Activated CD8-positive, alpha-beta memory T cell treated with anti-CD3 and anti-CD28 coated beads, Interleukin-2, amount 50 U/mL, for 24 hours (primary cell): ENCODE measurements around the gene ALDH1A1.

Experiments used
- DNase-seq: peaks from one replicate; pipeline ENCODE4 v3.0.0-alpha.2; 2020; ENCODE audit errors: extremely low read depth

The ALDH1A1 gene

GRCh38 chr9:72979405-72980100 lies 26.7 kb upstream of the ALDH1A1 start:
- no peak for DNase-seq

- DNase-seq = no peak
Observed at GRCh38 chr9:72978744-72979143, 25.9 kb upstream of the ALDH1A1 start.

GRCh38 chr9:72977670-72978069 lies 24.8 kb upstream of the ALDH1A1 start:
- no peak for DNase-seq

GRCh38 chr9:72974501-72974900 lies 21.6 kb upstream of the ALDH1A1 start:
- DNase-seq = no peak

GRCh38 chr9:72972636-72973035 lies 19.8 kb upstream of the ALDH1A1 start:
- DNase-seq = no peak

GRCh38 chr9:72971411-72971810 lies 18.6 kb upstream of the ALDH1A1 start:
- DNase-seq = no peak

- DNase-seq = no peak
Observed at GRCh38 chr9:72960446-72960845, 7.6 kb upstream of the ALDH1A1 start.

GRCh38 chr9:72958485-72959281 lies 5.8 kb upstream of the ALDH1A1 start:
- DNase-seq = no peak

GRCh38 chr9:72955571-72955970 lies 2.7 kb upstream of the ALDH1A1 start:
- DNase-seq = no peak

GRCh38 chr9:72955126-72955455 lies 2.2 kb upstream of the ALDH1A1 start:
- no peak for DNase-seq

GRCh38 chr9:72954431-72955125 lies 1.7 kb upstream of the ALDH1A1 start:
- DNase-seq = no peak

- no peak for DNase-seq
Observed at GRCh38 chr9:72952381-72952690, 517 bp downstream of the ALDH1A1 start.

GRCh38 chr9:72951520-72952380 lies 1.1 kb downstream of the ALDH1A1 start:
- no peak for DNase-seq

- DNase-seq = no peak
Observed at GRCh38 chr9:72950875-72951442, 1.9 kb downstream of the ALDH1A1 start.

- DNase-seq = no peak
Observed at GRCh38 chr9:72949918-72950325, 2.9 kb downstream of the ALDH1A1 start.

- no peak for DNase-seq
Observed at GRCh38 chr9:72949244-72949582, 3.6 kb downstream of the ALDH1A1 start.

GRCh38 chr9:72948575-72949243 lies 4.1 kb downstream of the ALDH1A1 start:
- DNase-seq = no peak

GRCh38 chr9:72947984-72948465 lies 4.8 kb downstream of the ALDH1A1 start:
- no peak for DNase-seq

GRCh38 chr9:72946821-72947220 lies 6.0 kb downstream of the ALDH1A1 start:
- DNase-seq = no peak

- DNase-seq = no peak
Observed at GRCh38 chr9:72946318-72946717, 6.5 kb downstream of the ALDH1A1 start.

GRCh38 chr9:72945391-72945790 lies 7.5 kb downstream of the ALDH1A1 start:
- DNase-seq = no peak
